Myocyte (in vitro differentiated cells): ENCODE measurements around the gene SMAD5. TPM values are rescaled to one million over a fixed set of nuclear protein-coding genes. Genes with fewer than 3 reads are reported as not detected.

Experiments used
- DNase-seq: peaks from one replicate; pipeline ENCODE4 v3.0.0-alpha.2; 2012; ENCODE audit warnings: low read depth
- polyA plus RNA-seq: library from polyadenylated mRNA; unstranded; fragments of >200 nt; gene quantifications from one replicate; pipeline ENCODE4 v1.2.1, GENCODE V29; 2012; ENCODE audit warnings: missing spikeins
- total RNA-seq: library from RNA; depleted of rRNA; stranded (reverse); fragments of >200 nt; gene quantifications from 2 replicates; pipeline ENCODE4 v1.2.3, GENCODE V29; 2014

Gene SMAD5
- 54.3 and 54.4 TPM in 2 replicates for total RNA-seq
- 15.5 TPM for polyA plus RNA-seq

GRCh38 chr5:136132557-136133221, at the start of gene SMAD5:
TSS of gene SMAD5 (plus strand) at chr5:136132845. CDS start at chr5:136153761, 20,916 bp downstream.
- DNase-seq = peak; percentile 97

DNA sequence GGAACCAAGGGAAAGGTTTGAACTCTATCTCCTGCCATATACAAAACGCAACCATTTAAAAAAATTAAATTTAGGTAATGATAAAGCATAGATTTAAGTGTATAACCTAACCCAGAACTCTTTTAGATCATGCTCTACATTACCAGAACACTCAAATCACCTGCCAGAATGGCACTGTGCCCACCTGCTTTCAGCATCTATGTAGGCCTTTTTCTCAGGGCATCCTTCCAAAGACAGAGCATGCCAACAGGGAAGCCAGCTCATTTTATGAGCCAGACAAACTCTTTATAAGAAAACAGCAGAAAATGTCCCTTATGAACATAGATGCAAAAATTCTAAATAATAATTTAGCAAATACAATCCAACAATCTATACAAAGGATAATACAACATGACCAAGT, 47.9 kb upstream of the SMAD5 start:
- no peak for DNase-seq

- DNase-seq = no peak
These were observed 45.7 kb upstream of the SMAD5 start for GRCh38 chr5:136086783-136087566.

- peak; percentile 76 for DNase-seq
These were observed 44.4 kb upstream of the SMAD5 start for GRCh38 chr5:136087961-136088871.

- no peak for DNase-seq
These were observed 42.9 kb upstream of the SMAD5 start for GRCh38 chr5:136089791-136090190.

- DNase-seq = no peak
These were observed 42.3 kb upstream of the SMAD5 start for GRCh38 chr5:136090319-136090718.

- no peak for DNase-seq
These were observed 38.3 kb upstream of the SMAD5 start for GRCh38 chr5:136094189-136094912.

DNA sequence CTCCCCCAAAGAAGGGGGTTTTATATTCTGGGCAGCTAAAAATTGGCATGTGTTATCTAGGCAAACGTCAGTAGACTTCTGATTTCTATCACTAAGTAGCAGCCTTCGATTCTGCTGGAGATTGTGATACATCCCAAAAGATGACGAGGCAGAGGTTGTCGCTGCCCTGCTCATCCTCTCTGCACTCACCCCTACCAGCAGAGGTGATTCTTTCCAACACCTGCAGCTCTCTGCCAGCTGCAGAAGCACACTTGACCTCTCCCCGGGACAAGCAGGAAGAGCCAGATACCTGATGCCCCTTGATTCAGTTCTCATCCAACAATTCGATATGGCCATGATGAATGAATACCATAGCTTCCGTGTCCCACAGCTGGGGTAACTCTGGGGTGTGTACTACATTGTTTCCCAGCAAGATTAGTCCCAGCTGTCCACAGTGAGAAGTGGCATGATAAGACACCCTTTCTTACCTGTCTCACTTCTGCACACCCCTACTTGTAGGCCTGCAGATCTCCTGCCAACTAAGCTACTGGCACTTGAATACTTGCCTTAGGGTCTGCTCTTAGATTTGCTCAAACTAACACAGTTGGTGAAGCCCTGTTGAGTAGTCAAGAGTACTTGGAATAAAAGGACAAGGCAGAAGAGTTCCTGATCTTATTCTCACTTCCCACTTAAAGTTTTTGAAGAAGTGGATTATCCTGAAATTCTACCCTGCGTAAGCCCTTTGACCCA, 37.6 kb upstream of the SMAD5 start:
- no peak for DNase-seq

DNA sequence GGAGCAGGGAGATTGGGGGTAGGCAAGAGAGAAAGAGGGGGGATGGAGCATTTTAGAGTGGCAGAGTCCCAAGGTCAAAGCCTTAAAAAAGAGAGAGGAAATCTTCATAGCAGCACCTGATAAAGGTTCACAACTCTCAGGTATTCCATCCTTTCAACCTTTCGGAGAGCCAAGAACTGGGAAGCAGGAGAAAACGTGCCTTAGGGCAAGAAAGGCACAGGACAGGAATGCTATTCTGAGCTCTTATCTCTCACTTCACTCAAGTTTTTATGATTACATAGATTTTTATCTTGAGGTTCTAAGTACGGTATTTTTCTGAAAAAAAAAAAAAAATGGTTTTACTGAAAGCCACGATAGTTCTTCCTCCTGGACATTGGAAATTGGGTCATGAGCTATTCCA, 34.5 kb upstream of the SMAD5 start:
- no peak for DNase-seq

- no peak for DNase-seq
These were observed 32.8 kb upstream of the SMAD5 start for GRCh38 chr5:136099870-136100269.

DNA sequence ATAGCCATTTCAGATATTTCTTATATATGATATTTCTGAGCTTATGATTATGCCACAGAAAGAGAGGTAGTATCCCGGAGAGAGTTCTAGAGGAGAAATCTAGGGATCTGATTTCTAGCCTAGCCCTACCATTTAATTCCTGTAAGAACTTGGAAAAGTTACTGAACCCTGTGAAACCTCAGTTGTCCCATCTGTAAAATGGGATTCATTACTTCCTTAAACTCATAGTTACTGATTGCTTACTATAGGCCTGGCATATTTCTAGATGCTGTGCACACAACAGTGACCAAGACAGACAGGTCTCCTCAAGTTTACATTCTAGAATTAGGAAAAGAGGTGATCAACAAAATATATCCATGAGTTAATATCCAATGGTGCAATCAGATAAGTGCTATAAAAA, 30.8 kb upstream of the SMAD5 start:
- no peak for DNase-seq

GRCh38 chr5:136103118-136103517, 29.5 kb upstream of the SMAD5 start:
- no peak for DNase-seq

GRCh38 chr5:136104306-136104965, 28.2 kb upstream of the SMAD5 start:
- DNase-seq = no peak

GRCh38 chr5:136106351-136107031, 26.2 kb upstream of the SMAD5 start:
- DNase-seq = no peak

GRCh38 chr5:136108180-136108611, 24.4 kb upstream of the SMAD5 start:
- DNase-seq = no peak

DNA sequence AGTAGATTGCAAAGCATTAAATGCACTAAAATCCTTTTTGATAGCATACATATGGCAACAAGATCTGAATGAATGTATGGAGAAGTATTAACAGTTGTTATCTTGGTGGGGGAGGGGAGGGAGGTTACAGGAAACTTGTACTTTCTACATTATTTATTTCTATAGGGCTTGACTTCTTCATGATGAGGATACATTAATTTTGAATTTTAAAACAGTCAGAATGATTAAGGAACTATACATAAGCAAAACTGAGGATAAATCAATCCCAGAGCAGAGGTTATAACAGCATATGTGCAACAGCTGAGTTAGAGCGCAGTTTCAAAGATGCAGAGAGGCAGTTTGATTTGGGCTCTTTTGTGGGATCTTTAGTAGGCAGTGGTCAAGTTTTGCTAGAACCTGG, 23.9 kb upstream of the SMAD5 start:
- no peak for DNase-seq

GRCh38 chr5:136109453-136110135, 23.1 kb upstream of the SMAD5 start:
- no peak for DNase-seq

- DNase-seq = no peak
These were observed 19.0 kb upstream of the SMAD5 start for GRCh38 chr5:136113606-136114005.
